ENCODE results near the gene PTGER3. TPM values are rescaled to one million over a fixed set of nuclear protein-coding genes. Genes with fewer than 3 reads are reported as not detected.

PTGER3 gene
- total and polyA plus RNA-seq, 2 experiments from 2014 or later: 0.45 to 1.6 TPM

- H3K4me1 ChIP-seq (ENCODE audit: insufficient read depth): no peaks in the 10 kb centered on the region
- TF ChIP-seq, protein P1, sequence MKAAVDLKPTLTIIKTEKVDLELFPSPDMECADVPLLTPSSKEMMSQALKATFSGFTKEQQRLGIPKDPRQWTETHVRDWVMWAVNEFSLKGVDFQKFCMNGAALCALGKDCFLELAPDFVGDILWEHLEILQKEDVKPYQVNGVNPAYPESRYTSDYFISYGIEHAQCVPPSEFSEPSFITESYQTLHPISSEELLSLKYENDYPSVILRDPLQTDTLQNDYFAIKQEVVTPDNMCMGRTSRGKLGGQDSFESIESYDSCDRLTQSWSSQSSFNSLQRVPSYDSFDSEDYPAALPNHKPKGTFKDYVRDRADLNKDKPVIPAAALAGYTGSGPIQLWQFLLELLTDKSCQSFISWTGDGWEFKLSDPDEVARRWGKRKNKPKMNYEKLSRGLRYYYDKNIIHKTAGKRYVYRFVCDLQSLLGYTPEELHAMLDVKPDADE (IDR thresholded peaks at IDR 0.05): no peak
- TF ChIP-seq POLR2AphosphoS5 (IDR thresholded peaks at IDR 0.05; ENCODE audit: low read depth): no peak
- TF ChIP-seq NANOG (IDR thresholded peaks at IDR 0.05; ENCODE audit: borderline replicate concordance): no peak
- TF ChIP-seq ZNF331 (CRISPR knock-in tag; IDR thresholded peaks at IDR 0.05; ENCODE audit: low read depth): no peak
- TF ChIP-seq ZNF462 (CRISPR knock-in tag; IDR thresholded peaks at IDR 0.05): no peak
- TF ChIP-seq CTCF (conservative IDR thresholded peaks at IDR 0.05; ENCODE audit: low read depth in 2 of 2): no peak; a peak in 1 of 4 replicates
- TF ChIP-seq ZNF114 (CRISPR knock-in tag; IDR thresholded peaks at IDR 0.05): no peak
- no peak for TF ChIP-seq EZH2 (IDR thresholded peaks at IDR 0.05; ENCODE audit: low read depth, unreplicated experiment)
- no peak for TF ChIP-seq REST (IDR thresholded peaks at IDR 0.05; ENCODE audit: unreplicated experiment)
- TF ChIP-seq STAT1 (IDR thresholded peaks at IDR 0.05; ENCODE audit: unreplicated experiment): no peak
- TF ChIP-seq JUNB (IDR thresholded peaks at IDR 0.05; ENCODE audit: unreplicated experiment): no peak
- TF ChIP-seq EZH2phosphoT487 (IDR thresholded peaks at IDR 0.05; ENCODE audit: unreplicated experiment): no peak
- TF ChIP-seq CREB1 (CRISPR knock-in tag; IDR thresholded peaks at IDR 0.05; ENCODE audit: low read depth): no peak
- no peak overlapping the region for H3K4me3 Mint-ChIP-seq
- H3K4me3 ChIP-seq: no peak overlapping the region
- H3K4me1 Mint-ChIP-seq: no peaks in the 10 kb centered on the region; the same call in 2 of the 3 replicates
- no peaks in the 10 kb centered on the region for H3K27me3 Mint-ChIP-seq (ENCODE audit: insufficient read depth, low read depth, poor library complexity)
- no peaks in the 10 kb centered on the region for H3K36me3 ChIP-seq (ENCODE audit: insufficient read depth)
- no peaks in the 10 kb centered on the region for H3K9me2 ChIP-seq (ENCODE audit: insufficient read depth)
- no peaks in the 10 kb centered on the region for H3K9me3 Mint-ChIP-seq
- DNase-seq (ENCODE audit: low spot score) (no peak), ATAC-seq (no peak)
- no peak overlapping the region for H3K27ac ChIP-seq (ENCODE audit: low read depth)
- no peaks in the 10 kb centered on the region for H4K20me1 ChIP-seq (replicated peaks; ENCODE audit: insufficient read depth)
- H3K4me2 ChIP-seq: no peak overlapping the region
- H3F3A ChIP-seq (replicated peaks; ENCODE audit: low read depth): no peaks in the 10 kb centered on the region
- H3K27me3 ChIP-seq (ENCODE audit: insufficient read depth): no peaks in the 10 kb centered on the region
- H3K79me2 ChIP-seq (replicated peaks; ENCODE audit: insufficient read depth): no peaks in the 10 kb centered on the region
- no peak overlapping the region for H3K27ac Mint-ChIP-seq
- H2AFZ ChIP-seq: no peak overlapping the region
- H3K36me3 Mint-ChIP-seq (ENCODE audit: low read depth): no peaks in the 10 kb centered on the region
Measured at GRCh38 chr1:71093938-71094337, 46.3 kb upstream of the PTGER3 start.

All from GM23338 (cell line).